ENCODE measurements around the gene PAM. TPM values are rescaled to one million over a fixed set of nuclear protein-coding genes. Genes with fewer than 3 reads are reported as not detected.

The PAM gene
- total and polyA plus RNA-seq, 8 donors = 27.4 to 322 (median 93.9) TPM

DNA sequence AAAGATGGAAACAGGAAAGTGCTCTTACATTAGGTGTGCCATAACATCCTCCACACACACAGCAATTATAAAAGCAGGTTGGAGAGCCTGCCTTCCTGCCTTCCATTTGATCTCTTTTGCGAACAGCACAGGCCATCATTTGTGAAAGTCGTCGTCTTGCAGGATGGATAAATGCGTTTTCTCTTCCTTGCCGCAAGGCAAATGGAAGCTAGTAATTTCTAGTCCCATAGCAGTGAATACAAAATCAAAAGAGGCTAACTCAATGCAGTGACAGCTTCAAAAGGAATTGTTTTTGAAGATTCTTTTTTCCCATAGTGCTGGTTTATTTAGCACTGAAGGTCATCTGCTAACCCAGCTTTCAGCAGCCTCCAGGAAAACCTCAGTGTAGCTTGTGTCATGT, 186.0 kb downstream of the PAM start:
- intact Hi-C loops (cut with DNase I; ENCODE audit: low total_unique reads) = no loop called here
- TF ChIP-seq POLR2A (IDR thresholded peaks at IDR 0.05) (no peak), POLR2AphosphoS5 (IDR thresholded peaks at IDR 0.05) (no peak), EP300 (IDR thresholded peaks at IDR 0.05) (no peak)
- TF ChIP-seq, protein P1, sequence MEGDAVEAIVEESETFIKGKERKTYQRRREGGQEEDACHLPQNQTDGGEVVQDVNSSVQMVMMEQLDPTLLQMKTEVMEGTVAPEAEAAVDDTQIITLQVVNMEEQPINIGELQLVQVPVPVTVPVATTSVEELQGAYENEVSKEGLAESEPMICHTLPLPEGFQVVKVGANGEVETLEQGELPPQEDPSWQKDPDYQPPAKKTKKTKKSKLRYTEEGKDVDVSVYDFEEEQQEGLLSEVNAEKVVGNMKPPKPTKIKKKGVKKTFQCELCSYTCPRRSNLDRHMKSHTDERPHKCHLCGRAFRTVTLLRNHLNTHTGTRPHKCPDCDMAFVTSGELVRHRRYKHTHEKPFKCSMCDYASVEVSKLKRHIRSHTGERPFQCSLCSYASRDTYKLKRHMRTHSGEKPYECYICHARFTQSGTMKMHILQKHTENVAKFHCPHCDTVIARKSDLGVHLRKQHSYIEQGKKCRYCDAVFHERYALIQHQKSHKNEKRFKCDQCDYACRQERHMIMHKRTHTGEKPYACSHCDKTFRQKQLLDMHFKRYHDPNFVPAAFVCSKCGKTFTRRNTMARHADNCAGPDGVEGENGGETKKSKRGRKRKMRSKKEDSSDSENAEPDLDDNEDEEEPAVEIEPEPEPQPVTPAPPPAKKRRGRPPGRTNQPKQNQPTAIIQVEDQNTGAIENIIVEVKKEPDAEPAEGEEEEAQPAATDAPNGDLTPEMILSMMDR (IDR thresholded peaks at IDR 0.05) = no peak
- H3K4me3 ChIP-seq = no peak overlapping the region
- H3K4me1 ChIP-seq = no peaks in the 10 kb centered on the region
- H3K27ac ChIP-seq = no peak overlapping the region
- DNase-seq = no peak
- 86 to 96% (median 94%) methylated on average over 5 of the region's 5 CpGs for WGBS, 5 donors
- no peaks in the 10 kb centered on the region for H3K9me3 ChIP-seq
- no peaks in the 10 kb centered on the region for H3K27me3 ChIP-seq
- no peaks in the 10 kb centered on the region for H3K36me3 ChIP-seq

DNA sequence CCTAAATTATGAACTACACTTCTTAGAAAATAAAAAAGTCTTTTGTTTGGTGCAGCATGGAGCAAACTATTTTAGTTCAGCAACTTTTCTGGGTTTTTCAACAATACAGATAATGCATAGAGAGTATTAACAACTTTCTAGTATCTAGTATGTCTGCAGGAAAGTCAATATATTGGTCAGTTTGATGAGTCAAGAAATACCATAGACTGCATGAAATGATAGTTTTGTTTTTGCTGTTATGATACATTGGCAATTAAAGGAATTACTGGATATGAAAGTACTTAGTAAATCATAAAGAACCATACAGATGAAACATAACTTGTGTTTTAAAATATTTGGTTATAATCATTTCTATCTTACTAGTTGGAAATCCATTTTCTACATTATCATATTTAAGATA, 191.3 kb downstream of the PAM start:
- no peaks in the 10 kb centered on the region for H3K27me3 ChIP-seq
- no peak for DNase-seq
- H3K9me3 ChIP-seq = no peaks in the 10 kb centered on the region
- H3K4me1 ChIP-seq = no peaks in the 10 kb centered on the region
- no peak overlapping the region for H3K4me3 ChIP-seq
- H3K27ac ChIP-seq = no peak overlapping the region
- H3K36me3 ChIP-seq = peaks cover 0 to 26% (median 20%) of the 10 kb centered on the region in 4 donors
- intact Hi-C loops (cut with DNase I; ENCODE audit: low total_unique reads) = no loop called here
- TF ChIP-seq POLR2A (IDR thresholded peaks at IDR 0.05) (no peak), EP300 (IDR thresholded peaks at IDR 0.05) (no peak), POLR2AphosphoS5 (IDR thresholded peaks at IDR 0.05) (no peak)
- TF ChIP-seq, protein P1 (IDR thresholded peaks at IDR 0.05) = no peak

DNA sequence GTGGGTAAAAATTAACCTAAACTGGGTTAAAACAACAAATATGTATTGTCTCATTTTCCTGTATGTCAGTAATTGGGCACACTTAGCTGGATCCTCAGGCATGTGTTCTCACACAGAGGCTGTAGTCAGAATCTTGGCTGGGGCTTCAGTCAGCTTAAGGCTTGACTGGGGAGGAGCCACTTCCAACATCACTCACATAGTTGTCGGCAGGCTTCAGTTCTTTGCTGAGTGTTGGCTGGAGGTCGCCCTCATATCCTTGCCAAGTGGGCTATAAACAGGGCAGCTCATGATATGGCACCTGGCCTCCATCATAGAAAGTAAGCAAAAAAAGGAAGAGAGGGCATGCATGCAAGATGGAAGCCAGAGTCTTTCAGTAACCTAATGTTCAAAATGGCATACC, 191.9 kb downstream of the PAM start:
- no peak for DNase-seq
- WGBS, 5 donors = 78 to 91% (median 87%) methylated on average over 2 of the region's 2 CpGs
- TF ChIP-seq POLR2A (IDR thresholded peaks at IDR 0.05) = no peak
- TF ChIP-seq, protein P1 (IDR thresholded peaks at IDR 0.05) = no peak
- no peak for TF ChIP-seq EP300 (IDR thresholded peaks at IDR 0.05)
- TF ChIP-seq POLR2AphosphoS5 (IDR thresholded peaks at IDR 0.05) = no peak
- no peak overlapping the region for H3K4me3 ChIP-seq
- H3K9me3 ChIP-seq = no peaks in the 10 kb centered on the region
- no peaks in the 10 kb centered on the region for H3K4me1 ChIP-seq
- peaks cover 0 to 32% (median 25%) of the 10 kb centered on the region in 4 donors for H3K36me3 ChIP-seq
- intact Hi-C loops (cut with DNase I; ENCODE audit: low total_unique reads) = no loop called here
- H3K27ac ChIP-seq = no peak overlapping the region
- H3K27me3 ChIP-seq = no peaks in the 10 kb centered on the region

DNA sequence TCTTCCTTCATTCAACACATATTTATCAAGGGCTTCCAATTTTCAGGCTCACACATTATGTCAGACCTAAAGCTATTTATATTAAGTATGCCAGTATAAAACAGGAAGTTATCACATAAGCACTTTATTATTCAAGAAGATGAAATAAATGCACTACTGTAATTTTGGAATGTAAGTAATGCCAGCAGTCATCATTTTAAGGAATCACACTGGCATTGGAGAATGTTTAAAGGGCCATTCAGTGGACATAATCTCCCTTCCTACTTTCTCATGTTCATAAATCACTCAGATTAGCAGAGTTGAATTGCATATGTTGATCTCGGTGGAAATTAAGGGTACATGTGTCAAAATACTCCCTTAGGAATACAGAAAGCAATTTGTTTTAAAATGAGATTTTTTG, 200.4 kb downstream of the PAM start:
- Histone ChIP-seq H3K9me3 (no peaks in the 10 kb centered on the region), H3K27ac (no peak overlapping the region), H3K4me3 (no peak overlapping the region), H3K27me3 (no peaks in the 10 kb centered on the region), H3K36me3 (peaks cover 0 to 29% (median 25%) of the 10 kb centered on the region in 4 donors), H3K4me1 (peaks cover 0 to 3% (median 0%) of the 10 kb centered on the region in 4 donors)
- TF ChIP-seq, protein P1 (IDR thresholded peaks at IDR 0.05) = no peak
- no peak for TF ChIP-seq POLR2AphosphoS5 (IDR thresholded peaks at IDR 0.05)
- no peak for TF ChIP-seq EP300 (IDR thresholded peaks at IDR 0.05)
- no peak for TF ChIP-seq POLR2A (IDR thresholded peaks at IDR 0.05)
- DNase-seq = no peak
- intact Hi-C loops (cut with DNase I; ENCODE audit: low total_unique reads) = no loop called here
- WGBS, 5 donors = 0 to 67% (median 42%) methylated on average over 1 of the region's 1 CpG
